NCI-H2196 (cell line): ENCODE measurements around the gene TASP1.

ENCODE experiments used
- DNase-seq: peaks from one replicate; lab custom pipeline; 2025; ENCODE audit not compliant: unreplicated experiment; lab: John Stamatoyannopoulos, UW

Gene TASP1

GRCh38 chr20:13355941-13356486, 282.7 kb downstream of the TASP1 start:
- DNase-seq = no peak

DNA sequence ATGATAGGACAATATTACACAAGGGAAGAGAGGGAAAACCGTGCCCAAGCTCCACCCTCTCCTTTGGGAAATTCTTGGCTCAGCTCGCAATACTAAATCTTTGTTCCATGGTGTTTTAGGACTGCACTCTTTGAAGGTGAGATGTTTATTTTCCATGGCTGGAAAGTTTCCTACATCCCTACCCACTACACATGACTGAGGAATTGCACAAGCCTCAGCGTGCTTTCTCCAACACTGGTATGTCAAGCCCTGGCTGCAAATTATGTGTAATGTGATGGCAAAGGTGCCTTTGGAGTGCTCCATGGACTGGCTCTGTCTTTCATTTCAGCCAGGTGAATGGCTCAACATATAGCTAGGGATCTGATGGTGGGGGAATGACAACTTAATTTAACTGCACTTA, 283.3 kb downstream of the TASP1 start:
- DNase-seq = no peak

- no peak for DNase-seq
Measured at GRCh38 chr20:13353261-13353945, 285.3 kb downstream of the TASP1 start.

DNA sequence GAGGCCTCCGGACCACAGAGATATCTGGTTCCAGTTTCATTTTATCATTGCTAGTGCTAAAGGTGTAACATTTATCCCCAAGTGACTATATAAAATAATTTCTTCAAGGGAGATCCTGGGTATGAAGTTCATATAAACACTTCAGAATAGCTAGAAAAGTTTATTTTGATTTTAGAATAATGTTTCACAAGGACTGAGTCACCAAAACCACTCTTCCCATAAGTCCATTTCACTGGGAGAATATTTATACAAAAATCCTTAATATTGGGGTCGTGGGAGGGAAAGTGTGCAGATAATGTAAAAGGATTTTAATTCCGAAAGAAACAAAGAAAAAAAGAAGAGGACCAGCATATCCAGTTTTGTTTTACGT, 289.5 kb downstream of the TASP1 start:
- DNase-seq = no peak

DNA sequence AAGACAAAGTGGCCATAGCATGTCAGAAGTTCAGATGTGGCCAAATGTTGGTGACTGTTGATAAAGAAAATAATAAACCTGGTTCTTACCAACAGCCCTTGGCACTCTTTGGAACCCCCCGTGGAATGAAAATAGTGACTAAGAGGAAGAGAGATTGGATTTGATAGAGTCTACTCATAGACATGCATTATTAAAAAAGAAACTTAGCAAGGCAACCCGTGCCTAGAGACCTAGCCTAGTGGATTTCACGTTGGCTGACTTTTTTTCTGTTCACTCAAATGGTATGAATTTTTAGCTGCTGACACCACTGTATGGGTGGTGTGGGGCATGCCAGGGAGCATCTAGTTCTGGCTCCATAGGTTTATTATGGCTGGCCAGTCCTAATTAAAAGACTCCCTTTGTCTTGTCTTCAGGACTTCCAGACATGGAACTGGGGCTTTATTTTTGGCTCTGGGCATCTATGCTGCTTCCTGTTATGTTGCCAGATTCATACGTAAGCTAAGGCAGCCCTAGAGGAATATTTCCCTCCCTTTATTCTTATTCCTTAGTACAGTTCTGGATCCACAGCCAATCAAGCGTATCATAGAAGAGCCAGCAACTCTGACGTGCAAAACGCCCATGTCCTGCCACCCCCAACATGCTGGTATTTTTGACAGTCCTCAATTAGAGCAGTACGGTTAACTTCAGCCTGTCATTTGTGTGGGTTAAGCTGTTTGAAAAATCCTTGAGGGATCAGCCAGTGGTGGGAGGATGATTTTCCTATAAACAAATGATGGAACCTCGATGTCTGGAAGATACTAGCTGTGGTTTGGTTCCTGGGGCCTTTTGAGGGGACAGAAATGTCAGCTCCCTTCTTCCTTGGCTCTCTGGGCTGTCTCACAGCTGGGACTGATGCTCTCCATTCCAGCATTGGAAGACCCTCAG, 290.2 kb downstream of the TASP1 start:
- no peak for DNase-seq

GRCh38 chr20:13344671-13345070, 294.1 kb downstream of the TASP1 start:
- no peak for DNase-seq

DNA sequence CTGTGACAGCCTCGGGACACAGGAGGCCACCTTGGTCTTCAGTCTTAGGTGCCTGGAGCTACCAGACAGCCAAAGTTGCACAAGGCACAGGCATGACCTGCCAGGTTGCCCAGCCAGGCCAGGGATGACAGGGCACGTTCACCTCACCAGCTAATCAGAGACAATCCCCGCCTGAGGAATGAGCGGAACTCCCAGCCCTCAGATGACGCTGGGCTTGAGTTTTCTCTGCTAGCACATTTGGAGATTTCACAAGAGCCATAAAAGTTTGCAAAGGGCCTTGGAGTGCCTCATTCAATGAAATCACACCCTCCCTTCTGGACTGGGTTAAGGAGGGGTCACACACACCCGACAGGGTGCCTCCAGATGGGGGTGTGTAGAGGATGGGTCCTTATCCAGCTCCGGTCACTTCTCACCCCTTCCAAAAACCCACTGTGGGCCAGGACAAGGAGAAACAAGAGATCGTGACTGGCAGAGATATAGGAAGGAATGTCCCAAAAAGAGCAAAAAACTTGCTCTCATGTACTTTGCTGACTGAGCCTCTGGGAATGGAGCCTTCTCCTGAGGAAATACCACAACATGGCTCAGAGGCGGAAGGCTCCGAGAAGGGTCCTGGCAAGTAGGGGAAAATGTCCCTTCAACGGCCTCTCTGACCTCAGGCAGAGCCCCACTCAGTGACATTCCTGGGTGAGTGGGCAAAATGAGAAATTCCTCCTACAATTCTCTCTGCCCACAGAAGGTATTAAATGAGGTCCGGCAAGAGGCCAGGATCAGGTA, 296.1 kb downstream of the TASP1 start:
- DNase-seq = no peak

DNA sequence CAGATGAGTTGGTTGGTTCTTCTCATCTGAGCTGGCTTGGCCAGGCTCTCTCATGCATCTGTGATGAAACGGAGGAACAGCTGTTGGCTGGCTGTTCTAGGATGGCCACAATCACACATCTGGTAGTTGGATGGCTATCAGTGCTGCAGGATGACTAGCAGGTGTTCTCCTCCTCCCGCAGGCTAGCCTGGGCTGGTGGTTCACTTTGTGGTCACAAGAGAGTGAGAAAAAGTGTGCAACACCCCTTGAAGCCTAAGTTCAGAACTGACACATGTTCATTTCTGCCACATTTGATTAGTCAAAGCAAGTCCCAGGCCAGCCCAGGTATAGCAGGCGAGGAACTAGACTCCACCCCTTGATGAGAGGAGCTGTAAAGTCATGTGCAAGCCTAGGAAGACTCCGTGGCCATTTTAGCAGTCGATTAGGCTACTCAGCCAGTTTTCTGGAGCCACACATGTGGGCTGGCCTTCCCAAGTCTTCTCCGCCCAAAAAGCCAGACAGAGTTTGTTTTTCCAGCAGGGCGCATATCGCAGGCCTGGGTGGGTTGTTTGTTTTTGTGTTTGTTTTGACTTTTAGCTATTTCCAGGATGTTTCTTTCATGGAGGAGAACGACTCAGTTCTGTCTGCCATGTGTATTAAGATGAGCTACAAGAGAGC, 296.9 kb downstream of the TASP1 start:
- no peak for DNase-seq

DNA sequence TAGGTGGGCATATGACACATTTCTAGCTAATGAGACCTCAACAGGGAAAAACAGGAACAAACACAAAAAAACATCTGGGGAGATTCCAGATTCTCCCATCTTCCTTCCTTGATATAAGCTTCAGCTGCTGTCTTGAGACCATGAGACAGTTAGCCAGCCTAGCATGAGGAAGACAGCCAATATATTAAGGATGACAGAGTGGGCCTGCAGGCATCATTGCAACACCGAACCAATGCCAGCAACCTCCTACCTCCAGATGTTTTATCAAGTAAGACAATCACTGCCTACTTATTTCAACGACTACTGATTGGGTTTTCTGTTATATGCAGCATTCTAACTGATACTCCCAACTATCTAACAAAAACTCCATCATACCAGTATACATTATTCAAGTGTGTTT, 298.6 kb downstream of the TASP1 start:
- no peak for DNase-seq
